ENCODE data around the gene PRSS33. TPM values are rescaled to one million over a fixed set of nuclear protein-coding genes. Genes with fewer than 3 reads are reported as not detected.

The PRSS33 gene, protein sequence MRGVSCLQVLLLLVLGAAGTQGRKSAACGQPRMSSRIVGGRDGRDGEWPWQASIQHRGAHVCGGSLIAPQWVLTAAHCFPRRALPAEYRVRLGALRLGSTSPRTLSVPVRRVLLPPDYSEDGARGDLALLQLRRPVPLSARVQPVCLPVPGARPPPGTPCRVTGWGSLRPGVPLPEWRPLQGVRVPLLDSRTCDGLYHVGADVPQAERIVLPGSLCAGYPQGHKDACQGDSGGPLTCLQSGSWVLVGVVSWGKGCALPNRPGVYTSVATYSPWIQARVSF
- polyA plus RNA-seq (ENCODE audit: insufficient read length) = not detected

GRCh38 chr16:2787406-2787805 lies at the start of gene PRSS33:
Gene PRSS33, minus strand, starts transcription at chr16:2787560. Its CDS starts 1,013 bp downstream, at chr16:2786547.
- DNase-seq (ENCODE audit: low read depth) = no peak

DNA sequence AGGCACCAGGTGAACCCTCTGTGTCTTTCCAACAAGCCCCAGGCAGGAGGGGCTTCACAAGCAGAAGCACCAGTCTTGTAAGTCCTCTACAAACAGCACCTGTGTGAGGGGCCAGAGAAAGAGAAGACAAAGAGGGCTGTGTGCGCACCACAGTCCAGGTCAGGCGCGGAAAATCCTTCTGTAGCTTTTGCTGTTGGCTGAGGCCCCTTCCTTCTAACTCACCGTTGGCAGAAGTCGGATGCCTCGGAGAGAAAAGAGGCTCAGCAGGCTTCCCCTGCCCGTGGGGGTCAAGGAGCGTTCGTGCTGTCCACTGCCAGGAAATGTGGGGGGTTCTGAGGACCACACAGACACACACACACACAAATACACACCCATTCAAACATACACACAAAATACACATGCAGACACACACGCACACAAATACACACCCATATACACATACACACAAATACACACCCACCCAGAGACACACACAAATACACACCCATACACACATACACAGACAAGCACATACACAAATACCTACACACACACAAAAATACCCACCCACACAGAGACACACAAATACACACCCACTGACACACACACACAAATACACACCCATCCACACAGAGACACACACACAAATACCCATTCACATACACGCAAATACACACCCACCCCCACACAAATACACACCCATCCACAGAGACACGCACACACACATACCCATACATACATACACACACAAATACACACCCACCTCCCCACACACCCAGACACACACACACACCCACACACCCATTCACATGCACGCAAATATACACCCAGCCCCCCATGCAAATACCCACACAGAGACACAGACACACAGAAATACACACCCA lies 49.5 kb upstream of the PRSS33 start:
- no peak for DNase-seq (ENCODE audit: low read depth)

GRCh38 chr16:2835638-2836493 lies 48.5 kb upstream of the PRSS33 start:
- no peak for DNase-seq (ENCODE audit: low read depth)

- DNase-seq (ENCODE audit: low read depth) = no peak
These were observed 47.6 kb upstream of the PRSS33 start for GRCh38 chr16:2834968-2835367.

DNA sequence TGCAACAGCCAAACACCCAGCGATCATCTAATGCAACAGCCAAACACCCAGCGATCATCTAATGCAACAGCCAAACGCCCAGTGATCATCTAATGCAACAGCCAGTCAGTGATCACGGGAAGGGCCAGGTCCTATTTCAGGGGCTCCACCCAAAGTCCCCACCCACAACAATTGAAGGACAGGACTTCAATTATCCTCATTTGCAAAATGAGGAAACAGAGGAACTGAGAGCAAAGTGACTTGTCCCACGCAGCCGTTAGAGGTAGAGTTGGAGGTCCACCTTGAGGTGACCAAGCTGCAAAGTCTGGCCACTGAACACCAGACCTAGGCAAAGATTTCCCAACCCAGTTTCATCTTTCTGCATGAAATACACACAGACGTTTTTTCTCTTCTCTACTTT lies 46.4 kb upstream of the PRSS33 start:
- no peak for DNase-seq (ENCODE audit: low read depth)

DNA sequence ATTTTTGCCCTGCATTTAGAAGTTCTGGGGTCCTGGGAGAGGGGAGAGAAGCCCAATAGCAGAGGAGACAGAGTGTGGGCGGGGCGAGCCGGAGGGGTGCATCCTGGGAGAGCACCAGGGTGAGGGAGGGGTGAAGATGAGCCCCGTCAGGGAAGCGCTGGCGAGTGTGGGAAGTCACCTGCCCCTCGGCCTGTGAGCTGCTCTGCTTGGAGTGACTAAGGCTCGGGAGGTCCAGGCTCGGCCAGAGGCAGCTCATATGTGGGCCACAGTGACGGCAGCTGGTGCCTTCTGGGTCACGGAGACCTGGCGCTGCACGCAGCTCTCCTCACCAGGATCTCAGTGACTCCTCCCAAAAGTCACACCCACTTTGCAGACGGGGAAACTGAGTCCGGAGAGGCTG lies 43.8 kb upstream of the PRSS33 start:
- DNase-seq (ENCODE audit: low read depth) = no peak

- DNase-seq (ENCODE audit: low read depth) = no peak
These were observed 43.0 kb upstream of the PRSS33 start for GRCh38 chr16:2830355-2830695.

DNA sequence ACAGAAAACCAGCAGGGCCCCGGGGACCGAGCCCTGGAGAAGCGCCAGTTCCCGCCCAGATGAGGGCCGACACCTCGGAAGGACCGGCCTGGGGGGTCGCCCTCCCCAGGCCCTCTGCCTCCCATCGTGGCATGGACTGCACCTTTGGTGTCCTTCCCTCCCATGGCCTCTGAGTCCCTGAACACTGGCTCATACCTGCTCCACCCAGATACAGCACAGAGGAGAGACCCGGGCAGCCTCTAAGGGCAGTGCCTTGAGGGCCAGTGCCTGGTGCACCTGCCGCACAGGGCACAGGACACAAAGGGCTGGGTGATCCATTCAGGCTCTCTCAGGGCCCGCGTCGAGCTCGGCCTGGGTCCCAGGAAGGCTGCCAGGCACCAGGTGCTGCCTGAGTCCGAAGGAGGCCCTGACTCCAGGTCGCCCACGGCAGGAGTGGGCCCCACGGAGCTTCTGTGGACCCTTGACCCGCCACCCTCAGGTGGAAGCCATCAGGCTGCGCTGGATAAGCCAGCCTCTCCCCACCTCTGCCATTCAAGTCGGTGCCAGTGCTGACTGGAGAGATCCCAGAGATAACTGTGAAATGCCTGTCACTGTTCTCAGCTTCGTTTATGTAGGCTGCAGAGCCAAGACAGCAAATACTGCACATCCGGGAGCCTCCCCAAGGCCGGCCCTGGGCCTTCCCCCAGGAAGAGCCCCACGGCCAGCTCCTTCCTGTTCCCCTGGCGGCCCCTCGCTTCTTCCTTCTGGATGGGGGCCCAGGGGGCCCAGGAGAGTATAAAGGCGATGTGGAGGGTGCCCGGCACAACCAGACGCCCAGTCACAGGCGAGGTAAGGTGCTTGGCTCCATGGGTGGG lies 42.4 kb upstream of the PRSS33 start, which contains the start of gene ZG16B:
TSS of gene ZG16B (plus strand) at position 803 of the 854 bp plus-strand sequence. CDS start 139 bp downstream, outside the sequence.
- DNase-seq (ENCODE audit: low read depth) = no peak

DNA sequence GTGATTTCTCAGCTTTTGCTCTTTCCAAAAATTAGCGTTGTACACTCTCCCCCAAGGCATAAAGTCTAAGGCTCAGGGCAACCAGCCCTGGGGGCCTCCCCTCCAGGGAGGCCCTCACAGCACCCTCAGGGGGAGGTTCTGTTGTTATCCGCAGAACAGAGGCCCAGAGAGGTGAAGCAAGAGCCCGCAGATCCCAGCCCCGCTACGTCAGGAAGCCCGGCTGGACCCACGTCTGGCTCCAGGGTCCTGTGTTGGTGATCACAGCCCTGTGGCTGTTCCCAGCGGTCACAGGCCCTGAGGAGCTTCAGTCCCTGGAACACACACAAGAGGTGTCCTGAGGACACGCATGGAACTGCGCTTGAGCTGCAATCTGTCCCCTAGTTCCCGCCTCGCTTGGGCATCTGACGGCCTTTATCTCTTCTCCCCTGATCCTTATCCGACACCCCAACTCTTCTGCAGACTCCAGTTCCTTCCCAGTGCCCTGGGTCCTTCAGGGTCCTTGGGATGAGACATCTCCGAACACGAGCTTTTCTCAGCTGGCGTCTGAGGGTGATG lies 41.6 kb upstream of the PRSS33 start:
- DNase-seq (ENCODE audit: low read depth) = no peak

DNA sequence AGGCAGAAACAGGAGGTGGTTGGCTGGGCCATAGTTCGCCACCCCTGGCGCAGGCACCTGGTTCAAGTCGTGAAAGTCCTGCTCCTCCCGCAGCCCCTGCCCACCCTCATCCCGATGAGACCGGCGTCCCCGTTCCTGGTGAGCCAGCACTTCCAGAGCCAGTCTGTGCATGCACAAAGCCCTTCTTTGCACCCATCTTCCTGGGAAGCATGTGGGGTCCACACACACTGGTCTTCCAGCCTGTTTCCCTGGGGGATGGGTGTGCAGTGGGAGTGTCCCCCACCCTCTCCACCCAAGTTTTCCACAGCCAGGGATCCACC lies 41.1 kb upstream of the PRSS33 start:
- no peak for DNase-seq (ENCODE audit: low read depth)

GRCh38 chr16:2827831-2828520 lies 40.6 kb upstream of the PRSS33 start:
- no peak for DNase-seq (ENCODE audit: low read depth)

- no peak for DNase-seq (ENCODE audit: low read depth)
These were observed 40.0 kb upstream of the PRSS33 start for GRCh38 chr16:2827374-2827791.

GRCh38 chr16:2826591-2827373 lies 39.4 kb upstream of the PRSS33 start:
- no peak for DNase-seq (ENCODE audit: low read depth)

DNA sequence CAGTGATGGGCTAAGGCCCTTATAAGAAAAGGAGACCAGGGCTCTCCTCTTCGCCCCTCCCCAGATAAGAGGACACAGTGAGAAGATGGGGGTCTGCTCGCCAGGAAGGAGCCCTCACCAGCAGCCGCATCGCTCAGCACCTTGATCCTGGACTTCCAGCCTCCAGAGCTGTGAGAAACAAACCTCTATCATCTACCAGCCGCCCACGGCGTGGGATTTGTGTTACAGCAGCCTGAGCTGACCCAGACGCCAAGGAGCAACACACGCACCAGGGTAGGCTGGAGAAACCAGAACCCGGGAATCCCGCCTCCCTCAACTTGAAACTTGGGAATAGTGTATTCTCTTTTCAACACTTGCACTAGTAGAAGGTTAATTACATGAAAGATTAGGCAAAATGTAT lies 38.5 kb upstream of the PRSS33 start:
- no peak for DNase-seq (ENCODE audit: low read depth)

- DNase-seq (ENCODE audit: low read depth) = no peak
These were observed 37.8 kb upstream of the PRSS33 start for GRCh38 chr16:2825049-2825742.

DNA sequence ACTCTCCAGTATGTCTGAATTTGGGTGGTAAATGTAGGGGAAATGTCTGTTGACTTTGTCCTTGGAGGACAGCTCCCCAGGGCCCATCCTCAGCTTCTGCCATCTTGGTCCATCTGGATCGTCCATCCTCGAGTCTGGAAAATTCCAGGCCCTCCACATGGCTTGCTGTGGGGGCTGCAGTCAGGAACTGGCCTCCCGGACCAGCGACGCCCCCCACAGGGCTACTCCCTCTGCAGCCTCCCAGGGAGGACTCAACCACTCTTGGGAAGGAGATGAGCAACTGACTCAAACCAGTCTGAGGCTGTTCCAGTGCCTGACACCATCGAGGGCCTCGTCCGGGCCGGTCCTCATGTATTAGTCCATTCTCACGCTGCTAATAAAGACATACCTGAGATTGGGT lies 37.3 kb upstream of the PRSS33 start:
- DNase-seq (ENCODE audit: low read depth) = no peak

- DNase-seq (ENCODE audit: low read depth) = no peak
These were observed 35.1 kb upstream of the PRSS33 start for GRCh38 chr16:2822496-2822895.

GRCh38 chr16:2822158-2822495 lies 34.8 kb upstream of the PRSS33 start:
- DNase-seq (ENCODE audit: low read depth) = no peak
